ENCODE data around the gene RLF.

- TF ChIP-seq POLR2AphosphoS5 (IDR thresholded peaks at IDR 0.05; ENCODE audit: low read depth, low read length) (no peak), POLR2A (IDR thresholded peaks at IDR 0.05; ENCODE audit: low read depth, low read length) (no peak)
These were observed 28.5 kb upstream of the RLF start for GRCh38 chr1:40132383-40133311.
